T-helper 22 cell (primary cell): ENCODE data around the gene AATK.

ENCODE experiments used
- DNase-seq: peaks from one replicate; pipeline ENCODE4 v3.0.0-alpha.2; 2020; ENCODE audit warnings: low read depth

Gene AATK

DNA sequence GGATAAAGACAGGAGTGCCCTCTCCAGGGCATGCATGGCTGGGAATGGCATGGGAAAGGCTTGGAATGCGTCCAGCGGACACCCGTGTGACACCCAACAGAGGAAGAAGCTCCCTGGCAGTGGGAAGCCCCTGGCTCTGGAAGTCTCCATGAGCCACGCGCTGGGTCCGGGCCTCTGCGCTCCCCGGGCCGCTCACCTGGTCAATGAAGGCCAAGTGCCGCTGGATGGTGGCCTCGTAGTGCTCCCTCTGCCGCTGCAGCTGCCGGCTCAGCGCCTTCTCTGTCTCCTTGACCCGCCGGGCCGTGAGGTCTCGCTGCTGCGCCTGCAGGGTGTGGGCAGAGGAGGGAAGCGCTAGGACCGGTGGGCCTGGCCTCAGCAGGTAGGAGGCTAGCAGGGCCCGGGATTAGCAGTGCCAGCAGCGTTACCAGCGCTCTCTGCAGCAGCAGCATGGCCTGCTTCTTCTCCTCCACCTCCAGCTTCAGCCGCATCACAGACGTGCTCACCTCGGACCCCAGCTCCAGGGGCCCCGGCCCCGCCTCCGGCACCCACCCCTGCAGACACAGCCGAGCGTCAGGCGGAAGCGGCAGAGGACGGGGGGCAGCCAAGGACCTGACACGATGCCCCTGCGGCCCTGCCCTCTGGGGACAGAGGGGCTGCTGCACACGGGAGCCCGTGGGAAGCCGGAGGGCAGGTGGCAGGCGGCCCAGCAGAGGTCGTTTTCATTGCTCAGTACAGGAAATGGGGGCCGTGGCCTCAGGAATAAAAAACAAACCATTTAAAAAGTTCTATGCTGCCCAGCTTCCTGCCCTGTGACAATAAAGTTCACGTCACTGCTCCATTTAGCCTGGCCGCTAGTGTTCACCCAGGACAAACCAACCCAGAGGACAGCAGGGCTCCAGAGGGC lies 30.7 kb upstream of the AATK start:
- no peak for DNase-seq

- no peak for DNase-seq
These were observed 30.0 kb upstream of the AATK start for GRCh38 chr17:81195941-81196495.

GRCh38 chr17:81194941-81195901 lies 29.2 kb upstream of the AATK start:
- DNase-seq, result no peak

- no peak for DNase-seq
These were observed 28.3 kb upstream of the AATK start for GRCh38 chr17:81194225-81194760.

DNA sequence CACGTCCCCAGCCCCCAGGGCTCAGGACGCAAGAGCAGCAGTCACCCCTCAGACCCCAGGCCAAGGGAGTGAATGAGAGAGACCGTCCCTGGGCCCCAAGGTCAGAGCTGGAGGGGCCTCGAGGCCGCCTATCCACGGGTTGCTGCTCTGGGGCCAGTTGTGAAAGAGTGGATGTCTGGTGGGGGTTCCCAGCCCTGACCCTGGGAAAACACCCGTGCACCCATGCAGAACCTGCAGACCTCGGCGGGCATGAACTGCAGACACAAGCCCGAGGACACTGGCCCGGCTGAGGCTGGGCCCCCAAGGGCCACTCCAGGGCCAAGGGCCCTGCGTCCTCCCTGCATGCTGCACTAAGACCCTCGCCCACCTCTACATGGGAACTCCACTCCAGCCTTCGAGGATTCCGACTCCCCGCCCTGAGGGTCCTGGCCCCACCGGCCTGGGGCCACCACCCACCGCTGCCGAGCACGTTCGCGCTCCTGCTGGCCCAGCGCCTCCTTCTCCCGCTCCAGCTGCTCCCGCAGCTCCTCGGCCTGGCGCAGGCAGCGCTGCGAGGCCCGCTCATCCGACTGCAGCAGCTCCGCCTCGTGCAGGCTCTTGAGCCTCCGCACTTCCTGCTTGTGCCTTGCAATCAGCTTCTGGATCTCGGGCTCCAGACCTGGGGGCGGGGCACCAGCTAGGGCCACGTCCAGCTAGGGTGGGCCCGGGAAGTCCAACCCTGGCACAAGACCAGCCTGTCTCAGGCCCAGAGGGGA lies 27.6 kb upstream of the AATK start:
- no peak for DNase-seq

DNA sequence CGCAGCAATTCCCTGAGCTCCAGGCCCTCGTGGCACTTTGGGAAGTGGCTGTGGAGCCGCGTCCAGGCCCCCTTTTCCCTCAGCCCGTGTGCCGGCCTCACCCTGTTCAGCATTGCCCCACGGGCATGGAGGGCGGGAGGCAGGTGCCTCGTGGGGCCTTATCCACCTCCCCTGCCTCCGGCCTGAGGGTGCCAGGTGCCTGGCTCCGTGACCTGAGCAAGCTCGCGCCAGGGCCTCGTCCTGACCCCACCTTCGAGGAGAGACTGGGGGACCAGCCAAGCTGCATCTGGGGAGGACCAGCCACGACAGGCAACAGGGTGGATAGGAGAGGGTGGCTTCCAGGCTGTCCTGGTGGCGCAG lies 27.0 kb upstream of the AATK start:
- no peak for DNase-seq

GRCh38 chr17:81192386-81193050 lies 26.5 kb upstream of the AATK start:
- DNase-seq, result no peak

DNA sequence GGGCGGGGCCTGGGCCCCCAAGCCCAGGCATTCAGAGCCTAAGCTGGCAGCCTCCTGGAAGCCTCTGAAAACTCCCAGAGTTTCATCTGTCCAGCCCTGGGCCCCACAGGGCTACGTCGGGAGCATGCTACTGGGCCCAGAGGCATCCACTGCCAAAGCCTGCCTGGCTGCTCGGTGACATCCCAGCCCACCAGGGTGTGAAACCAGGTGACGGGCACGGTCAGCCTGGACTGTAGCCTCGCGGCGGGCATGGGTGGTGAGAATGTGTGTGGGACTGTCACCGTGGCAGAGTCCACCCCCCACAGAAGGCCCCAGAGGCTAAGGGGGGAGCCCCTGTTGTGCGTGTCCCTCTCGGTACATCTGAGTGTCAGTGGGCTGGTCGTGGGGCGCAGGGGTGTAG lies 25.6 kb upstream of the AATK start:
- DNase-seq, result no peak

DNA sequence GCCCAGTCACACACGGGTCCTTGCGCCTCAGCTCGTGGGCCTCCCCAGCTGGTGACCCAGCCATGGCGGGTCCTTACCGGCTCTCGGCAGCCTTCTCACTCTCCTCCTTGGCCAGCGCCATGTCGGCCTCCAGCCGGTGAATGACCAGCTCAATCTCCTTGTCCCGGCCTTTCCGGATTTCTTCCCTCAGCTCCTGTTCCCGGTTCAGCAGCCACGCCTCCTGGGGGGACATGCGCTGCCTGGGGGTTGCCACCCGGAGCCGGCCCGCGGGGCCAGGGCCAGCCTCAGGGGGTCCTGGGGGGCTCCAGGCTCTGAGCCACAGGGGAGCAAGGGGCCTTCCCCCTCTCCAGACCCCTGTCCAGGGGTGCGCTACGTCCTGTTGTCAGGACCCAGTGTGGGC lies 25.1 kb upstream of the AATK start:
- no peak for DNase-seq

- no peak for DNase-seq
These were observed 24.6 kb upstream of the AATK start for GRCh38 chr17:81190591-81190990.

DNA sequence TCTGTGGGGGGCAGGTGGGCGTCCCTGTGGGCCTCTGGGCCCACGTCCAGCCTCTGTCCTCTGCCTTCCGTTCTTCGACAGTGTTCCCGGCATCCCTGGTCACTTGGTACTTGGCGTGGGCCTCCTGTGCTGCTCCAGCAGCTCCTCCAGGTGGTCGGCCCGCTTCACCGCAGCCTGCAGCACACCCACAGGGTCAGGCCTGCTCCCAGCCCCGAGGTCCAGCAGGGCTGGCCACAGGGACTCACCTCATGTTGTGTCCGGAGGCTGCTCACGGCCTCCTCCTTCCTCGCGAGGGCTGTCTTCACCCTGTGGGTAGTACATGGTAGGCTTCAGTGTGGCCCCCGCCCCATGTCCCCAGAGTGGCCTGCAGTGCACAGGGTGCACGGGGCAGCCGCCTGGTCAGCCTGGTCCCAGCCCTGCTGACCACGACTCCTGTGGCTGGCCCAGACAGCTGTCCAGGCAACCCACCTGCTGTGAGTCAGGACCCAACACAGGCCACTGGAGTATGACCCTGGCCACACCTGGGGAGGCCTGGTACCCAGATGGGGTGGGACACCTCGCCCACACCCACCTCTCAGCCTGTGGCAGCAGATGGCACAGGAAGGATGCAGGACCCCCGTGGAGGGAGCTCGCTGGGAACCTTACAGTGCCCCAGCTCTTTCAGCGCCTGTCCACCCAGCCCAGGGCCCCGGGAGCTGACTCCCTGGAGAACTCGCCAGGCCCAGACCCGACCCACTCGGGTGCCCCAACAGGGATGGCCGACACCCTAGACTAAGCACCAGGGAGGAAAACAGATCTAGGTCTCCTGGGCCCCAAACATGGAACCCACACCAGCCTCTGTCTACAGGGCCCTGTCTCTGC lies 23.9 kb upstream of the AATK start:
- no peak for DNase-seq

GRCh38 chr17:81189016-81189415 lies 23.0 kb upstream of the AATK start:
- DNase-seq, result no peak

GRCh38 chr17:81188491-81188840 lies 22.4 kb upstream of the AATK start:
- DNase-seq, result no peak

DNA sequence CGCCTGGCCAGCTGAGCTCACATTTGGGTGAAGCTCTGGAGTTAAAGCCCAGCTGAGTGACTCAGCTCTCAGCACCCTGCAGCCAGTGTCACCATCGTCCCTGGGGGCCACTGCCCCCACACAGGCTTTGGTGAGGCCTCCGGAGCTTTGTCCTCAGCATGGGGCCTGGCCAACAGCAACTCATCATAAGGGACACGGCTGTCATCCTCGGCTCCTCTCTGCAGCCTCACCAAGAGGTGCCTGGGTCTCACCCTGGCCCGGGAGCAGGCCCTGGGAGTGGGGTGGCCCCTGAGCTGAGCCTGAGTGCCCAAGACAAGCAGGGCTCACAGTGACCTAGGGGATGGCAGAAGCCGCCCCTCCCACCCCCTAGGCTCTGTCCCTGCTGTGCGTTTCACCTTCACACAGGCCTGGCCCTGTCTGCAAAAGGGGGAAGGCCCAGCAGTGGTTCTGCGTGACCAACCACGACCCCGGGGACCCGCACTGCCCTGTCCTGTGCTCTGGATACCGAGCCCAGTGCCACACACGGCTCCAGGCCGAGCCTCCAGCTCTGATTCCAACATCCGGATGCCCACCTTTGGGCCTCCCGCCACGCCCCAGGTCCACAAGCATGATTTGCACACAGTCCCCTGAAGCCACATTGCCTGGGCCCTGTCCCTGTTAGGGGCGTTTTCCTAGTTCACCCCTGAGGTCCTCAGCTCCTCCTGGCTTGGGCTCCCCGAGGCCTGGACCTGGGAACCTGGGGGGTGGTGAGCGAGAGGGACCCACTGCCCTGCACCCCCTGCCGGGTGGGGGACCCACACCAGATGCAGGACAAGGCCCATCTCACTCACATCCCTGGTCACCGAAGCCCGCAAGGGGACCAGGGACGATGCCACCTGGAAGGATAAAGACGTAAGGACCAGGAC lies 21.8 kb upstream of the AATK start:
- no peak for DNase-seq

DNA sequence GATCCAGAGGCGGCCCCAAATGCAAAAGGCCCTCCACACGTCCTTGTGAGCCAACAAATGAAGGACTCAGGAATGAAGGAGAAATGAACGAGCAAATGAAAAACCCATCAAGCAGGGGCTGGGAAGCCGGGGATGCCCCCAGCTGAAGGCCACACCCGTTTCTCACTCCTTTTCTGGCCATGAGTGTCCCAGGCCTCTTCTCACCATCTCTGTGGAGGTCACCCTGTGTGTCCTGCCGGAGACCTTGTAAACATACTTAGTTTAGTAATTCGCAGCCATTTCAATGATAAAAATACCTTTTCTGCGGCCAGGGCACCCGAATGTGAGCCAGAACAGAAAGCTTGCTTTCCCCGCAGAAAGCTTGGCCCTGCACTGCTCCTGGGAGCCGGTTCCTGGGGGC lies 21.1 kb upstream of the AATK start:
- DNase-seq, result no peak

GRCh38 chr17:81186203-81186602 lies 20.2 kb upstream of the AATK start:
- no peak for DNase-seq

DNA sequence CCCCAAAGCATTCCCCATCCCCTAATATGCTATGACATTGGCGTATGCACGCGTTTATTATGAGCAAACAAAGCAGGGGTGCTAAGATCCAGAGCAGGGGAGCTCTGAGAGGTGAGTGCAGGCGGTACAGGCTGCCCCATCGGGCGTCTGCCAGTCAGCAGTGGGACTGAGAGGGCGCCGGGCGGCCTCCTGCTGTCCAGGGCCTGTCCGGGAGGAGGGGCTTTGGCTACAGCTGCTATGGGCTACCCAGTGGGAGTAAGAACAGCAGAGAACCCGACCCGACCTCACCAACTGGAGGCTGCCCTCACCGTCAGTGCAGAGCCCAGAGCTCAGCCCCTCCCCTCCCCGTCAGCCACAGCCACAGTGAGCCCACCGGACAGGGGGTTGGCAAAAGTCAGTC lies 18.5 kb upstream of the AATK start:
- DNase-seq, result no peak

GRCh38 chr17:81183807-81184206 lies 17.8 kb upstream of the AATK start:
- DNase-seq, result no peak

DNA sequence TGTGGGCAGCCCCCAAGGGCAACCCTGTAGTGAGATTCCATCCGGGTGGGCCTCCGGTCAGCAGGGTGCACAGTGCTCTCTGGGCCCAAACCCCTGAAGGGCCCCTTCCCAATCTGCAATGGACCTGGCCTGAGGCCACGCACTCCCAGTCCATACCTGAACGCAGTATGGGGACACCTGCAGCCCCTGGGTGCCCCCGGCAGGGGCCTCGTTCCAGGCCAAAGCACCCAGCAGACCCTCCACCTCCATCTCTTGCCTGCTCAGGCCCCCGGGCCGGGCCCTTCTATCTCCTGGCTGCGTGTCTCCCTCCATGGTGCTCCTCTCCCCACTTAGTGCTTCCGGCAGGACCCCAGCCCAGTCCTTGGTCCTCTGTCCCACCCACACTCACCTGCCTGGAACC lies 17.3 kb upstream of the AATK start:
- DNase-seq, result no peak
